ENCODE data around the gene NAALADL2. TPM values are rescaled to one million over a fixed set of nuclear protein-coding genes. Genes with fewer than 3 reads are reported as not detected.

Gene NAALADL2
- total and polyA plus RNA-seq, 2 of the 4 experiments (the other 2 are of a cell fraction), result 3.8 to 19.2 TPM

- Histone ChIP-seq H2BK15ac (ENCODE audit: low read depth, low read length) (no peak overlapping the region), H3K27ac (ENCODE audit: insufficient read depth, low read length) (no peak overlapping the region), H2AK5ac (ENCODE audit: low read depth, low read length) (no peak overlapping the region), H4K5ac (ENCODE audit: low read depth, low read length) (no peak overlapping the region), H3K18ac (ENCODE audit: low read depth, low read length) (no peak overlapping the region; the same call in 1 of the 2 replicates), H3K56ac (ENCODE audit: extremely low read depth, insufficient read depth, low read length) (no peak overlapping the region), H3K9me3 (ENCODE audit: control insufficient read depth, insufficient read depth, low read length) (no peaks in the 10 kb centered on the region), H3K36me3 (ENCODE audit: control insufficient read depth, insufficient read depth, low read length) (no peaks in the 10 kb centered on the region), H3K4ac (ENCODE audit: low read depth, low read length) (no peak overlapping the region; the same call in 1 of the 2 replicates), H2BK120ac (ENCODE audit: low read depth, low read length) (peak overlapping the region; percentile 69), H2AFZ (replicated peaks; ENCODE audit: low read length, poor library complexity) (no peak overlapping the region), H3K14ac (replicated peaks; ENCODE audit: low read depth, low read length) (no peak overlapping the region), H4K20me1 (ENCODE audit: insufficient read depth, low read length) (no peaks in the 10 kb centered on the region), H2BK5ac (ENCODE audit: low read depth, low read length, poor library complexity, severe bottlenecking) (peak overlapping the region; percentile 43), H3K4me2 (ENCODE audit: low read depth, low read length) (no peak overlapping the region), H4K8ac (ENCODE audit: low read depth in 2 of 2, low read length in 2 of 2) (peak overlapping the region in 1 of 2 experiments; percentile 56; a peak in 2 of 4 replicates), H3K4me3 (ENCODE audit: insufficient read depth, low read depth, low read length) (no peak overlapping the region), H2BK20ac (ENCODE audit: low read depth, low read length) (no peak overlapping the region), H3K4me1 (ENCODE audit: control insufficient read depth, insufficient read depth, low read length) (no peaks in the 10 kb centered on the region), H3K9me1 (ENCODE audit: insufficient read depth, low read length) (no peaks in the 10 kb centered on the region), H3K23ac (ENCODE audit: low read depth, low read length) (no peak overlapping the region), H2AK9ac (replicated peaks; ENCODE audit: low read depth, low read length, poor library complexity) (no peak overlapping the region), H4K91ac (ENCODE audit: insufficient read depth, low read depth, low read length) (peak overlapping the region; percentile 26; the same call in 1 of the 2 replicates), H3K27me3 (ENCODE audit: control insufficient read depth, insufficient read depth, low read length) (no peaks in the 10 kb centered on the region), H3K79me1 (ENCODE audit: low read depth in 1 of 2, low read length in 2 of 2) (no peaks in the 10 kb centered on the region), H3K9ac (ENCODE audit: low read depth, low read length) (no peak overlapping the region)
- peak; percentile 77 for ATAC-seq (ENCODE audit: low read depth)
- no TSS peak for BruUV-seq (replicated peaks)
- 0% methylated on average over 1 of the region's 3 CpGs; no CpG with 5 or more reads in 1 of the 2 experiments for WGBS, 2 experiments (ENCODE audit: extremely low coverage in 2 of 2, insufficient read length in 1 of 2)
- CTCF ChIA-PET, result no interaction called here
- DNase-seq, result peak; percentile 95
- POLR2A ChIA-PET (ENCODE audit: unreplicated experiment), result no interaction called here
- in situ Hi-C loops (cut with MboI; ENCODE audit: low sequenced_read_pairs) (no loop called here), dilution Hi-C loops (cut with HindIII; ENCODE audit: low sequenced_read_pairs, unreplicated experiment) (no loop called here), intact Hi-C loops (cut with micrococcal nuclease) (no loop called here)
- TF ChIP-seq FOS (IDR thresholded peaks at IDR 0.05; ENCODE audit: low read depth, low read length) (peak; percentile 89), BHLHE40 (IDR thresholded peaks at IDR 0.05; ENCODE audit: low read depth, low read length) (peak; percentile 86), CEBPB (IDR thresholded peaks at IDR 0.05; ENCODE audit: low read depth, low read length) (peak; percentile 50; the same call in 1 of the 2 replicates), MAZ (IDR thresholded peaks at IDR 0.05; ENCODE audit: borderline replicate concordance, low read depth, low read length) (no peak), RCOR1 (IDR thresholded peaks at IDR 0.05; ENCODE audit: insufficient replicate concordance, low read length) (no peak)
Observed at GRCh38 chr3:175386630-175387029, 527.5 kb downstream of the NAALADL2 start.

Measured in IMR-90 (cell line).